Activated T-cell treated with anti-CD3 and anti-CD28 coated beads, Interleukin-2, amount 50 U/mL, for 1 hour (primary cell): ENCODE measurements around the gene CPAMD8.

Experiments used
- DNase-seq: peaks from one replicate; pipeline ENCODE4 v3.0.0-alpha.2; 2020

CPAMD8 gene

DNA sequence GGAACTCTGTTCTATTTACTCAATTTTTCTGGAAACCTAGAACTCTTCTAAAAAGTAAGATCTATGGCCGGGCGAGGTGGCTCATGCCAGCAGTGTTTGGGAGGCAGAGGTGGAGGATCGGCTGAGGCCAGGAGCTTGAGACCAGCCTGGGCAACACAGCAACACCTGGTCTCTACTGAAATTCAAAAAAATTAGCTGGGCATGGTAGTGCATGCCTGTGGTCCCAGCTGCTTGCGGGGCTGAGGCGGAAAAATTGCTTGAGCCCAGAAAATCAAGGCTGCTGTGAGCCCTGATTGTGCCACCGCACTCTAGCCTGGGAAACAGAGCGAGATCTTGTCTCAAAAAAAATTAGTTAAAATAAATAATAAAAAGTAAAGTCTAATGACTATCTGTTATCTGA lies 109.2 kb downstream of the CPAMD8 start:
- DNase-seq = no peak

DNA sequence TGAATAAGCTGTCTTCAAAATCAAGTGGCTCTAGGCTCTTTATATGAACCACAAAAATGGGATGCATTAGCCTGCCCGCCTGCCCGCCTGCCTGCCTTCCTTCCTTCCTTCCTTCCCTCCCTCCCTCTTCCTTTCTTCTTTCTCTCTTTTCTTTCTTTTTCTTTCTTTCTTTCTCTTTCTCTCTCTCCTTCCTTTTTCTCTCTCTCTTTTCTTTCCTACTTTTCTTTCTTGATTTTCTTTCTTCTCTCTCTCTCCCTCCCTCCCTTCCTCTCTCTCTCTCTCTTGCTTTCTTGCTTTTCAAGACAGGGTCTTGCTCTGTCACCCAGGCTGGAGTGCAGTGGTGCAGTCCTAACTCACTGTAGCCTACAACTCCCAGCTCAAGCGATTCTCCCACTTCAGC lies 110.9 kb downstream of the CPAMD8 start:
- DNase-seq = no peak

DNA sequence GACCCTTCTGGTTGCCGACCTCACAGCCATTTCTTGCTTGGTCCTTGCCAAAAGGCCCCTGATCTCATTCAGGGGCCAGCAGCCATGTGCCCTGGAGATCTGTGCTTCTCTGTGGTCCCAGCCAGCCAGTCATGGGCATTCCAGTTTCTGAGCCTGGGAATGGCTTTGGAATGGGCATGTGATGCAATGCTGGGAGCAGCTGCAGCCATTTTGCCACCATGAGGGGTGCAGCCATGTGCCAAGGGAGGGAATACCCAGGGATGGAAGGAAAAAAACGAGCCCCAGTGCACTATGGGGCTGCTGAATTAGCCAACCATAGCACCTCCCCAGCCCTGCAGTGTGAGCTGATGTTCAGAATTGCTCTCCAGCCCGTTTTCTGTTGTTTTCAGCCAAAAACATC lies 111.5 kb downstream of the CPAMD8 start:
- DNase-seq = no peak

DNA sequence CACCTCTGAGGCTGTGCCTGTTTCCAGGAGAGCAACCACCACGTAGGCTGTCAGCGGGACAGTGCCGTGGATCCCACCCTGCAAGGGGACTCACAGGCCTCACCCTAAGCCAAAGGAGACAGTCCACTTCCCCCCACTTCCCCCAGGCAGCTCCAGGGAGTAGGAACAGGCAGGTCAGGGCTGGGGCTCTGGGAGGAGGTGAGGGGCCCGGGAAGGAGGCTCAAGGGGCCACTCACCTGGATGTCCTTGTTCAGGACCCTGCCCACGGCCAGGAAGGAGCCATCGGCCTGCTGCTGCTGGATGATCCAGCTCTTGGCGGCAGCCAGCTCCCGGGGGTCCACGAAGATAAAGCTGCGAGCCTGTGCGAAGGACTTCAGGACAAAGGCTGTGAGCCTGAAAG lies 112.2 kb downstream of the CPAMD8 start:
- DNase-seq = no peak

DNA sequence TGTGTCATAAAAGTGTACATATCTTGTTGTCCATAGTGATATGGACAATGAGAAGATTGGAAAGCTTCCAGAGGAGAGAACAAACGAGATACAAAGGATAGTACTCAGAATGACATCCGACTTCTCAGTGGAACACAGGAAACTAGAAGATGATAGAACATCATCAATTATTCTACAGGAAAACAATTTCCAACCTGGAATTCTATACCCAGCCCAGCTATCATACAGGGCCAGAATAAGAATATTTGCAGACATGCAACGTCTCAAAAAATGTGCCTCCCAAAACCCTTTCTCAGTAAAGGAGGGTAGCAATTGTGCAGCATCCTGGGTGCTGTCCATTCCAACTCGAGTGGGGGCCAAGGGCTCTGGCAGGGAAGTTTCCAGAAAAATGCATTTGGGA lies 113.8 kb downstream of the CPAMD8 start:
- no peak for DNase-seq

DNA sequence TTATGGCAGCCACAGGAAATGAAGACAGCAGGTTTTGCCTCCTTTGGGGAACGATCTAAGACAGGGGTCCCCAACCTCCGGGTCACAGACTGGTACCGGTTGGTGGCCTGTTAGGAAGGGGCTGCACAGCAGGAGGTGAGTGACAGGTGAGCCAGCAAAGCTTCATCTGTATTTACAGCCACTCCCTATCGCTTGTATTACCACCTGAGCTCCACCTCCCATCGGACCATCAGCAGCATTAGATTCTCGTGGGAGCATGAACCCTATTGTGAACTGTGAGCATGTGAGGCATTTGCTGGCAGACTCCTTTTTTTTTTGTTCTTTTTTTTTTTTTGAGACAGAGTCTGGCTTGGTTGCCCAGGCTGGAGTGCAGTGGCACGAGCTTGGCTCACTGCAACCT lies 115.6 kb downstream of the CPAMD8 start:
- DNase-seq = no peak

DNA sequence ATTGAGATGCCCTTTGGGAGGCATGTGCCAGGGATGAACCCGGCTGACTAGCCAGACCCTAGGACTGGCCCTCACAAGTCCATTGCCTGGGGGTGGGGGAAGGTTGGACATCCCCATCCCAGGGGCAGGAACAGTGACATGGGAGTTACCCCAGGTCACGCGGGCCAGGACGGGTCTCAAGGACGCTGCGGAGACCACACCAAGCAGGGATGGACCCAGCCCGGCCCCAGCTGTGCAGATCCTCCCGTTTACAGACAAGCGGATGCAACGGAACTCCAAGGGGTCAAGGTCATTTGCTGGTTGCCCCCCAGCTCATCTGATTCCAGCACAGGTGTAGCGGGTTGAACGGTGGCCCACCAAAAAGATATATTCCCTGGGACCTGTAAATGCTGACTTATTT lies 117.9 kb downstream of the CPAMD8 start:
- no peak for DNase-seq

DNA sequence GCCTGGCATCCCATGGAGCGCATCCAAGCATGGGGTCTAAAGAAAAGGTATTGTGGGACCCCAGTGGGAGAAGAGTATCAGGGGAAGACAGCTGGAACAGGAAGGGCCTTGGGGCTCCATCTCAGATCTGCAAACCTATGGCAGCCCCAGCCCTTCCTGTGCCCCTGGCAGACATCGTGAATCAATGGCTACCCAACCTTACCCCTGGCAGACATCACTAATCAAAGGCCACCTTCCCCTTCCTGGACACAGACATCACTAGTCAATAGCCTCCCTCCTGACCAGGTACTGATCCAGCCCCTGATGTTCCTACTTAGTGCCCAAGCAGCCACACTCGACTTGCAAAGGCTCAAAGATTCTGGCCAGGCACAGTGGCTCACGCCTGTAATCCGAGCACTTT lies 122.0 kb downstream of the CPAMD8 start:
- no peak for DNase-seq

DNA sequence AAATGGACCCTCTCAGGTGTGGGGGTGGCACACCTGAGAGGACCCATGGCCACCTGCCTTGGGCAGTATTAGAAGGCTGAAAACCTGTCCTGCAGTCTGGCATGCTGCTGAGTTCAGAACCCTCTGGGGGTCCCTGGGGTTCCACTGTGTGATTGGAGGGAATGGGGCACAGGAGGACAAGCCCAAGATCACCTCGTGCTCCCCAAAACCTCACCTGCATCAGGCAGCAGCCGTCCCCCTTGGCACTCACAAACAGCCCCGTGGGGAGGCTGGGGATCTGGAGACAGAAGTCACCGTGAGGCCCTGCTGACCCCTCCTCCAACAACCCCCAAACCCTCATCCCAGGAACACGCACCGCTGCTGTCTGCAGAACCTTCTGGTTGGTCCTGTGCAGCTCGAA lies 123.3 kb downstream of the CPAMD8 start:
- DNase-seq = no peak

DNA sequence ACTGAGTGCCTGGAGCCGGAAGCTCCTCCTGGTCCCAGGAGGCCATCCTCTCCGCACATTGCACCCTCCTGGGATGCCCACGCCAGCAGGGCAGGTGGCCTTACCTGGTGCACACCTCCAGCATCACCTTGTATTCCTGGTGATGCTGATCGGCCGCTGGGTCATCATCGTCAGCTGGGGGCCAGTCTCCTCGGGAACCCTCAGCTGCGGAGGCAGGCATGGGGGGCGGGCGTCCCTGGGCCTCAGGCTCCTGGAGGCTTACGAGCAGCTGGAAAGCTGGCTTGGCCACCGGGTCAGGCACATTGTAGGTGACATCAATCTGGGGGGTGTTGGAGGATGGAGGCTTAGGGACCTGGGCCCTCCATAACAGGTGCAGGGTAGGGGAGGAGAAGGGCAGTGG lies 124.1 kb downstream of the CPAMD8 start:
- no peak for DNase-seq

DNA sequence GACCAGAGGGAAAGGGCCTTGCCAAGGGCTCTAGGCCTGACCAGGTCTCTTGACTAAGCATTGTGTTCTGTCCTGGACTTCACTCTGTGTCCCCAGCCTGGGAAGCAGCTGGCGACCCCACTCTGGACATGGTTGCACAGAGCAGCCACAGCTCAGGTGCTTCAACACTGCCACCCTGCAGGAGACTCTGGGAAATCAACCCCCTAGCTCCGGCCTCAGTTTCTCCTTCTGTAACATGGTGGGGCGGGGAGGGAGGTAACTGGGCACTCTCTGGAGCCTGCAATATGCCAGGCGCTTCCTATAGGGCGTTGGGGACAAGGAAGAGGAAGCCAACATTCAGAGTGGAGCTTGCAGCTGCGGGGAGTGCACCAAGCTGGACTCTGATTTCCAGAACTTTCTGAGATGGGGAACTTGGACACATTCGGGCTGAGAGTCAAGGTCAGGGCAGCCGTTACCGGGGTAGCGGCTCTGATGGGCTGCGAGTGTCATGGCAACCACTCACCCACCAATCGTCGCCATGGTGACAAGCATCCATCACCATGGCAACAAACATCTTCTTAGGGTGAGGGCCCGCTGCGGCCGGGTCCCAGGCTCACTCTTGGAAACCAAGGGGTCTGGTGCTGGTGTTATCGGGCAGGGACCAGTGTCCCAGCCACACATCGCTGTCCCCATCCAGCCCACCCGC lies 125.0 kb downstream of the CPAMD8 start:
- no peak for DNase-seq

DNA sequence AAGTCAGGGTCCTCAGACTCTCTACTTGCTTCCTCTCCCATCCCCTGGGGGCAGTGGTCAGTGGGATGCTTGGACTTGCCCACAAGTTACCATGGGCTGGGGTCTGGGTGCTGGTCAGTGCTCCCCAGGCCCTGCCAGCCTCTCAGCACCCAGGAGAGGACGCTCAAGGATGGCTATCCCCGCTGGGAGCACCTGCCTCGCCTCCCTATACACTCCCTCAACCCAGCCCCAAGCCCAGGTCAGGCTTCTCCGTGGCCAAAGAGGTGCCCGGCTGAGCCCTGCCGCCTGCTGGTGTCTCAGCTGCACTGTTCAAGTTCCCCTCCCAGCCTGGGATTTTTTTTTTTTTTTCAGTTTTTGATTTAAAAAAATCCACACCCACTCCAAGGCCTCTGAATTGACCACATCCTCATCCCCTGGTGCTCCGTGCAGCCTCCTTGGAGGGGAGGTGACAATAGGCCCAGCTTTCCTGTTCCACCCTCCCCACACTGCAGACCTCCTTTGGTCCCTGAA lies 127.0 kb downstream of the CPAMD8 start:
- no peak for DNase-seq

DNA sequence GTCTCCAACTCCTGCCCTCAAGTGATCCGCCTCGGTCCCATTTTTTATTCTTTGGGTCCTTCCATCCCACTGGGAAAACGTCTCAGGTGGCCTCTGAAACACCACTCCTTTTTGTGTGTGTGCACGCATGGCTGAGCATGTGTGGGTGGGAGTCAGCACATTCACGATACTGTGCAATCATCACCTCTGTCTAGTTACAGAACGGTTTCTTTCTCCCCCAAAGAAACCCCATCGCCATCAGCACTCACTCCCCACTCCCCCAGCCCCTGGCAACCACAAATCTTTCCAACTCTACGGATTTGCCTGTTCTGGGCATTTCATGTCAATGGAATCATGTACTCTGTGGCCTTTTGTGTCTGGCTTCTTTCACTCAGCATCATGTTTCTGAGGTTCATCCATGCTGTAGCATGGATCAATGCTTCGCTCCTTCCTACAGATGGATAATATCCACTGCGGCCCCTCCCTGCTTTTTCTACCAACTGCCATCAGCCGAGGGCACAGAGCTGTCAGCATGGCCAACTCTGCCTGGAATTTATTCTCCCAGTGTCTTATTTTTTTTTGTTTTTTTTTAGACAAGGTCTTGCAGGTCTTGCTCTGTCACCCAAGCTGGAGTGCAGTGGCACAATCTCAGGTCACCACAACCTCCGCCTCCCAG lies 128.1 kb downstream of the CPAMD8 start:
- DNase-seq = no peak

DNA sequence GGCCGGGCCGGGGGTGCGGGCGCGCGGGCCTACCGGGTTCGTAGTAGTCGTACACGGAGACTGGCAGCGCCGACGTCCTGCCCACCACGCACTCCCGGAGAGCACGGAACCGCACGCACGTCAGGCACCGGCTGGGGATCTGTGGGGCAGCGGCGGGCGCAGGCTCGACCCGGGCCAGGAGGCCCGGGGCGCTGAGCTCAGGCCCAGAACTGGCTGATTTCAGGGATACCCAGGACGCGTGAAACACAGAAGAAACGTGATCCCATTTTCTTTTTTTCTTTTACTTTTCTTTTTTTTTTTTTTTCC lies 128.8 kb downstream of the CPAMD8 start:
- peak; percentile 31 for DNase-seq

DNA sequence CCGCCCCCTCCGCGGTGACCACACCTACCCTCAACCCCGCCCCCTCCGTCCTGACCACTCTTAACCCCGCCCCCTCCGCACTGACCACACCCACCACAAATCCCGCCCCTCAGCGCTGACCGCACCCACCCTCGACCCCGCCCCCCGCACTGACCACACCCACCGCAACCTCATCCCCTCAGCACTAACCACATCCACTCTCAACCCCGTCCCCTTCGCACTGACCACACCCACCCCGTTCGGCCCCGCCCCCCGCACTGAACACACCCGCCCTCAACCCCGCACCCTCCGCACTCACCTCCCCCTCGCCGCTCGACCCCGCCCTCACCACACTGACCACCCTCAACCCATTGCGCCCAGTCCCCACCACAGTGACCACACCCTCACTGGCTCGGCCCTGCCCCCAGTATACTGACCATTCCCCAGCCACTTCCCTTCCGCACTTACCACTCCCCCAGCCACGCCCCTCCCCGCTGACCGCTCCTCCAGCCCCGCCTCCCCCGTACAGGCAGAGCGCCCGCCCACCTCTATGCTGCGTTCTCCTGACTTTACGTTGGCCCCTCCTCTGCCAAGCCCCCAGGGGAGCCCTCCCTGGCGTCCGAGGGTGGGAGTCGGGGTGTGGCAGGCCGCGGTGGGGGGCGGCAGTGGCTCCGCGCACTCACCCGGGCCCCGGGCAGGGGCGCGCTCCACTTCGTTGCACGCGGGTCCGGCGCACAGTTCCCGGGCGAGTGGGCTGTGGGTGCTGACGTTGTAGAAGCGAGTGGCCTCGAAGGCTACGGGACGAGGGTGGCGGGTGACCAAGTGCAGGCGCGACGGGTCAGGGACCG lies 129.4 kb downstream of the CPAMD8 start:
- peak; percentile 51 for DNase-seq

DNA sequence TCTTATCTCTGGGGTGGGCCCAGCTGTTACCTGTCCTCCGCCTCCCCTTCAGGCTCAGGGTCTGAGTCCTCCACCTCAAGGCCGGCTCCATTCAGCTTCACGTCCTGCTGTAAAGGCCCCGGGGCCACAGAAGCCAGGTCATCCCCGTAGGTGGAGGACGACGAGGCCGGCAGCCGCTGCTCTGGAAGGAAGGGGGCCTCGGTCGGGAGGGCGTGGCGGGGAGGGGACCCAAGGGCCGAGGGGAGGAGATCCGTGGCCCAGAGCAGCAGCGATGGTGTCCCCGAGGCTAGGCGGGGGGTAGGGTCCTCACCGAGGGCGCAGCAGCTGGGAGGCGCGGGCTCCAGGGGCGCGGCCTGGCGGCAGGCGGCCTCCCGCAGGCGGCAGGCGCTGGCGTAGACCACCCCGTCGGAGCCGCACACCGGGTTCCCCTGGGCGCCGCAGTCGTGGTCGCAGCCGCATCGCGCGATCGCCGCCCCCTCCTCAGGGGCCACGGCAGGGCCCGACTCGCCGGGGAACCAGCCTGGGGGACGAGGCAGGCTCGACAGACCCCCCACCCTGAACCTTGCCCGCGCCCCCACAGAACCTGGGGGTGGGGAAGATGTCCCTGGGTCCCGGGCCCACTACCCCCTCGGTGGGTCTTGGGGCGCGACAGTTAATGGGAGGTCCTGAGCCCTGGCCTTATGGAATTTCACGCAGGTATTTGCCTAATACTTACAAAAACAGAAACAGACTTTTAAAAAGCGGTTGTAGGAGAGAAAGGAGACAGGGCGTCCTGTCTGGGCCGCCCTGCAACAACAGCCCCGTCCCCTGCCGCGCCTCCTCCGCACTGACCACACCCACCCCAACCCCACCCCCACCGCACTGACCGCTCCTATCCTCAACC lies 130.2 kb downstream of the CPAMD8 start:
- DNase-seq = no peak

DNA sequence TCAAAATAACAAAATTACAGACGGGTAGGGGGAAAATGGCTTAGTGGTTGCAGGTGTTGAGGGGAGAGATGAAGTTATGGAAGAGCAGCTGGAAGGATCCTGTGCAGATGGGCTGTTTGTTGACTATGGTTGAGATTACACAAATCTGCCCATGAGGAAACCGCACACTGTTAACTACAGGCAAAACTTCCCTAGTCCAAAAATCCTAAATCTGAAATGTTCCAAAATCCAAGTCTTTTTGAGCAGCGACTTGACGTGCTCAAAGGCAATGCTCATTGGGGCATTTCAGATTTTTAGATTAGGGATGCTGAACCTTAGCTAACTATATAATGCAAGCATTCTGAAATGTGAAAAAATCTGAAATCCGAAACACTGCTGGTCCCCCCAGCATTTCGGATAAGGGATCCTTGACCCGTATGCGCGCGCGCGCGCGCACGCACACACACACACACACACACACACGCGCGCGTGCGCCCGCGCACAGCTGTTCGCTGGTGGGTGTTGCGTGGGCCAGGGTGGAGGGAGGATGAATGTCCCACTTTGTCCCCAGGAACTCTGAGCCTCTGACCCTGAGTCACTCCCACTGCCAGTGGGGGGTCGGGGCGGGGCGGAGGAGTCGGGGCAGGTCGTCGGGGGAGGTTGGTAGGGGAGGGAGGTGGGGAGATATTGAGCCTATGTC lies 131.0 kb downstream of the CPAMD8 start:
- DNase-seq = no peak

DNA sequence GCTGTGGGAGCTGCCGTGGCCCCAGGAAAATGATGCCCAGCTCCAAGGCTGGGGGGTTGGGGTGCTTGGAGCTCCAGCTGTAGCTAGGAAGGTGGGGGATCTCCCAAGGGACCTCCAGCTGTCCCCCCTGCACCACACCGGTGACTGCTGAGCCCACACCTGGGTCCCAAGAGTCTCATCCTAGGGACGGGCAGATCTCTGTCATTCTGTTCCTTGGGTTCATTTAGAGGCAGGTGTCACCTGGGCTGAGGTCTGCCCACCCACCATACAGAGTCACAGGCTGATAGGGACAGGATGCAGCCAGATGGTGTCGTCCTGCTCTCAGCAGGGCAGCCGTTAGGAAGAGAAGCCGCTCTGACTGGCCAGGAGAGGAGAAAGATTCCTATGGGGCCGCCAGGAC lies 132.5 kb downstream of the CPAMD8 start:
- no peak for DNase-seq

DNA sequence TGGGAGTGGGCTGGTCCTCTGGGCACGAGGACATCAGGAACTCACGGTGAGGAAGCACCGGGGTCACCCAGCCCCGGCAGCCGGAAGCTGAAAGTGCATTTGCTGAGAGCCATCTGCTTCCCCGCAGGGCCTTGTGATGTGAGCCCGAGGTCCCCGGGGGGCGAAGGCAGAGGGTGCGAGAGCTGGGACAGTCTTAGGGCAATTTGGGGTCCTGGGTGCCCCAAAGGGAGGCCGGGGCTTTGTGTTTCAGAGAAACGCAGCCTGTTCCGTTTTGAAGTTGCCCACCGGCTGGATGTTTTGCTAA lies 133.0 kb downstream of the CPAMD8 start:
- no peak for DNase-seq

DNA sequence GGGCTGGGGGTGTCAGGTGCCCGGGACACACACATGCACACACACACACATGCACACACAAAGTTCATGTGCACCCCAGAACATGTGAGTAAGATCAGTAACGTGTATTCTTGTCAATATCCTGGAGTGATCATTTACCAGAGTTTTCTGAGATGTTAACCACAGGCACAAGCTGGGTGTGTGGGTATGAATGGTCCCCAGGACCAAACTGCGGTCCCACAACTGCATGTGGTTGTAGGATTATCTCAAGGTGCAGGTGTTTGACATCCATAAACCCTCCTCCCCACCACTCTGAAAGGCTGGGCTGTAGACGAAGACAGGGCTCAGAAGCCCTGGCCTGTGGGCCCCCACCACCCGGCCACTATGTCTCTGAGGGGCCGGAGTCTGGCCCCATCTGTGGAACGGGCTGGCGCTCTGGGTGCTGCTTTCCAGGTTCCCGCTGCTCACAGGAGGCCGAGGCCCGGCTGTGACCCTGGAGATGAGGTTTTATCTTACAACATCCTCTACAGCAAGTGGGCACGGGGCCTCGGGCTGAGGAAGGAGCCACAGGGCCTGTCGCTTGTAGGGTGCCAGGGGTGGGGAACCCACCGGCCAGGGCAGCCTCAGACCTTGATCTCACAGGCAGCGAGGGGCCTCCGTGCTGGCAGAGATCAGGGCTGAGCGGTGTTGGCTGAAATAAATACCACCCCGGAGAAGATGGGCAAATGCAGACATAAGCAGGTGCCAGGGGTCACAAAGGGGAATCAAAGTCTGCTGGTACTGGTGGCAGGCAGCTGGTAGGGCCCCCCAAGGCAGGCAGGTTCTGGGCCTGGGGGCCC lies 133.5 kb downstream of the CPAMD8 start:
- no peak for DNase-seq

DNA sequence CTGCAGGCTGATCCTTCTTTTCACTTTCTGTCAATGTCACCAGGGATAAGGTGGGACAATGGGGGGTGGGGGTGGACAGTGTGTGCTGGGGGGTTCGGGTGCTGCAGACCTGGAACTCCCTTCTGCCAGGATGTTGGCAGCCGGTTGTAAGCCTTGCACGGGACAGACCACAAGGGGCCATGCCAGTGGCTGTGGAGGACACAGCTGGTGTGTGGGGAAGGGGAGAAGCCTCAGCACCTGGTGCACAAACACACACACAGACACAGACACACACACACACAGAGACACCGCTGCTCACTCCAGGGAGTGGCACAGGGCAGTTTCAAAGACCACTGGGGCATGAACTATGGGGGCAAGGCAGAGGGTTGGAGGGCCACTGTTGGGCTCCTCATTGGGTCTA lies 134.2 kb downstream of the CPAMD8 start:
- DNase-seq = no peak
